SK-N-SH (cell line): Measurements from ENCODE around the gene SELENOM. TPM values are rescaled to one million over a fixed set of nuclear protein-coding genes. Genes with fewer than 3 reads are reported as not detected.
A peak's percentile ranks its signal among the peaks of the same experiment; 100 is the strongest.

Experiments
- CTCF ChIA-PET: fragments of 300-600, 350-600 bp; formaldehyde crosslinking; extraction: SDS; loops from one replicate; lab custom pipeline; 2021; lab: Yijun Ruan, JAX
- POLR2A ChIA-PET: fragments of 350-600 bp; sonication (Branson Sonifier 250); formaldehyde crosslinking; extraction: SDS; loops from one replicate; lab custom pipeline; 2020; ENCODE audit warnings: antibody characterized with exemption, inconsistent platforms; lab: Yijun Ruan, JAX
- DNase-seq: peaks from one replicate; pipeline ENCODE4 v3.0.0; 2012
- H2AFZ ChIP-seq: fragments of 200-600 bp; sonication (generic); 2 replicates; pipeline ENCODE4 v1.8.1; 2016; ENCODE audit warnings: antibody characterized with exemption, mild to moderate bottlenecking, low read depth
- H3F3A ChIP-seq: fragments of 200-600 bp; sonication (generic); replicated peaks from 2 replicates; pipeline ENCODE3; 2016; ENCODE audit warnings: antibody characterized with exemption, mild to moderate bottlenecking; ENCODE audit not compliant: insufficient read depth
- H3K27ac ChIP-seq, 2 experiments: fragments of 200-500 bp in 1 of 2; fragments of 200-600 bp in 1 of 2; sonication (Bioruptor generic) in 1 of 2; sonication (generic), shearing (Covaris generic) in 1 of 2; 2 replicates each; pipeline versions ENCODE4 v1.5.1 to v1.6.1; 2014 to 2016; ENCODE audit warnings: low read depth in 2 of 2, inconsistent platforms in 1 of 2, low read length in 1 of 2, mild to moderate bottlenecking in 1 of 2, mixed read lengths in 1 of 2
- H3K27me3 ChIP-seq: fragments of 200-600 bp; sonication (generic), shearing (Covaris generic); 2 replicates; pipeline ENCODE4 v1.6.1; 2016; ENCODE audit warnings: mixed run types; ENCODE audit not compliant: insufficient read depth
- H3K36me3 ChIP-seq, 2 experiments: fragments of 200-500 bp in 1 of 2; fragments of 200-600 bp in 1 of 2; sonication (Bioruptor generic) in 1 of 2; sonication (generic) in 1 of 2; replicated peaks in 1 of 2; 2 replicates each; pipeline versions ENCODE3 to v1.5.1; 2014 to 2016; ENCODE audit warnings: low read length in 1 of 2, mild to moderate bottlenecking in 1 of 2; ENCODE audit not compliant: insufficient read depth in 2 of 2, control insufficient read depth in 1 of 2
- H3K4me1 ChIP-seq, 2 experiments: fragments of 200-500 bp in 1 of 2; fragments of 200-600 bp in 1 of 2; sonication (Bioruptor generic) in 1 of 2; sonication (generic), shearing (Covaris generic) in 1 of 2; 2 replicates each; pipeline versions ENCODE4 v1.5.1 to v1.6.1; 2014 to 2016; ENCODE audit warnings: low read depth in 1 of 2, low read length in 1 of 2, mixed run types in 1 of 2; ENCODE audit not compliant: insufficient read depth in 2 of 2, control insufficient read depth in 1 of 2
- H3K4me2 ChIP-seq: fragments of 200-600 bp; sonication (generic), shearing (Covaris generic); 2 replicates; pipeline ENCODE4 v1.6.1; 2017; ENCODE audit warnings: mixed run types
- H3K4me3 ChIP-seq, 2 experiments: fragments of 200-500 bp in 1 of 2; fragments of 200-600 bp in 1 of 2; sonication (Bioruptor generic) in 1 of 2; sonication (generic), shearing (Covaris generic) in 1 of 2; 2 replicates each; pipeline versions ENCODE4 v1.5.1 to v1.8.1; 2014 to 2016; ENCODE audit warnings: low read depth in 2 of 2, inconsistent platforms in 1 of 2, low read length in 1 of 2, mild to moderate bottlenecking in 1 of 2, mixed read lengths in 1 of 2, moderate library complexity in 1 of 2
- H3K79me2 ChIP-seq: fragments of 200-600 bp; sonication (generic); 2 replicates; pipeline ENCODE4 v1.8.1; 2017; ENCODE audit warnings: mild to moderate bottlenecking; ENCODE audit not compliant: insufficient read depth
- H3K9ac ChIP-seq: fragments of 200-600 bp; sonication (generic); 2 replicates; pipeline ENCODE4 v1.6.1; 2017; ENCODE audit warnings: mixed run types
- H3K9me2 ChIP-seq: fragments of 200-600 bp; sonication (generic); 2 replicates; pipeline ENCODE4 v1.6.1; 2017; ENCODE audit warnings: mixed run types
- H3K9me3 ChIP-seq: fragments of 200-600 bp; sonication (generic); 2 replicates; pipeline ENCODE4 v1.6.1; 2017; ENCODE audit warnings: mixed run types, mild to moderate bottlenecking, moderate library complexity
- H4K20me1 ChIP-seq: fragments of 200-600 bp; sonication (generic); 2 replicates; pipeline ENCODE4 v1.6.1; 2017; ENCODE audit warnings: mild to moderate bottlenecking, mixed run types; ENCODE audit not compliant: insufficient read depth
- CHD2 ChIP-seq: fragments of 150-350 bp; IDR thresholded peaks from 2 replicates; pipeline ENCODE4 v1.6.1; 2018; ENCODE audit warnings: low read length; ENCODE audit not compliant: partially characterized antibody
- EP300 ChIP-seq, 2 experiments: IDR thresholded peaks; 2 replicates each; pipeline versions ENCODE4 v1.4.0 to v1.6.1; 2012; ENCODE audit warnings: borderline replicate concordance in 1 of 2, low read depth in 1 of 2, low read length in 1 of 2
- EZH2phosphoT487 ChIP-seq: fragments of 200-600 bp; sonication (generic); IDR thresholded peaks from 2 replicates; pipeline ENCODE4 v1.6.1; 2017; ENCODE audit warnings: low read depth, mixed run types, mild to moderate bottlenecking, antibody characterized with exemption, moderate library complexity, borderline replicate concordance
- FOSL2 ChIP-seq: IDR thresholded peaks from 2 replicates; pipeline ENCODE4 v1.4.0; 2012; ENCODE audit warnings: low read depth, mild to moderate bottlenecking, moderate library complexity, borderline replicate concordance
- FOXJ3 ChIP-seq: sonication (generic); formaldehyde crosslinking; IDR thresholded peaks from 2 replicates; pipeline ENCODE4 v1.5.1; 2020; ENCODE audit warnings: mild to moderate bottlenecking, missing genetic modification reagents
- IRF3 ChIP-seq: fragments of 150-350 bp; IDR thresholded peaks from 2 replicates; pipeline ENCODE4 v1.6.1; 2016; ENCODE audit warnings: mild to moderate bottlenecking, low read depth, low read length
- MAX ChIP-seq: IDR thresholded peaks from 2 replicates; pipeline ENCODE4 v1.4.0; 2012; ENCODE audit warnings: low read depth
- POLR2AphosphoS5 ChIP-seq: IDR thresholded peaks from 2 replicates; pipeline ENCODE4 v1.6.1; 2012; ENCODE audit warnings: low read depth, low read length
- RCOR1 ChIP-seq: fragments of 150-350 bp; IDR thresholded peaks from 2 replicates; pipeline ENCODE4 v1.6.1; 2017; ENCODE audit warnings: antibody characterized with exemption, low read length
- RFX5 ChIP-seq: IDR thresholded peaks from 2 replicates; pipeline ENCODE4 v1.6.1; 2012; ENCODE audit warnings: mild to moderate bottlenecking, improper control_type of control experiment, low read length
- SMC3 ChIP-seq: IDR thresholded peaks from 2 replicates; pipeline ENCODE4 v1.6.1; 2012; ENCODE audit warnings: low read depth, low read length, improper control_type of control experiment
- TCF12 ChIP-seq: IDR thresholded peaks from 2 replicates; pipeline ENCODE4 v1.4.0; 2012
- USF2 ChIP-seq: fragments of 150-350 bp; IDR thresholded peaks from 2 replicates; pipeline ENCODE4 v1.6.1; 2017; ENCODE audit warnings: antibody characterized with exemption, low read length, low read depth, borderline replicate concordance
- YY1 ChIP-seq: IDR thresholded peaks from 2 replicates; pipeline ENCODE4 v1.4.0; 2012; ENCODE audit warnings: low read depth, mild to moderate bottlenecking
- WGBS: methylation state at CpG from one replicate; pipeline ENCODE4 v1.1.6; 2017; ENCODE audit warnings: low lambda C conversion rate; 5-methylcytosine and 5-hydroxymethylcytosine counted together
- polyA plus RNA-seq, 3 experiments: library from polyadenylated mRNA; depleted of rRNA; stranded (reverse); fragments of >200 nt; gene quantifications; 2 replicates each; pipeline ENCODE4 v1.2.3, GENCODE V29; 2012

Gene SELENOM
- polyA plus RNA-seq, 1 of the 3 experiments (the other 2 are of a cell fraction) = 117 TPM

GRCh38 chr22:31122532-31123291, 15.3 kb upstream of the SELENOM start, which contains the start of gene INPP5J:
TSS of gene INPP5J (plus strand) at chr22:31122966. CDS start at chr22:31123015, 49 bp downstream.
- Histone ChIP-seq H2AFZ (peak within 1 kb of the TSS; percentile 75; the same call in 1 of the 2 replicates), H3K27me3 (no peaks in the 10 kb centered on the region), H3K9me3 (no peaks in the 10 kb centered on the region), H3K9me2 (no peaks in the 10 kb centered on the region), H3K4me3 (peak within 1 kb of the TSS; percentile 72 to 79), H3K4me1 (peaks cover 0 to 45% of the 10 kb centered on the region in 2 experiments; a peak in 1 of 4 replicates), H3K27ac (peak within 1 kb of the TSS in 1 of 2 experiments; percentile 72; a peak in 1 of 4 replicates), H3K4me2 (peak within 1 kb of the TSS; percentile 88), H3F3A (no peaks in the 10 kb centered on the region), H4K20me1 (no peaks in the 10 kb centered on the region), H3K36me3 (no peaks in the 10 kb centered on the region), H3K79me2 (no peaks in the 10 kb centered on the region), H3K9ac (peak within 1 kb of the TSS; percentile 58)
- TF ChIP-seq CHD2 = peak; percentile 29
- TF ChIP-seq SMC3 = no peak
- TF ChIP-seq IRF3 = 0 out of 2 replicates have a peak, but pooled peaks have one; percentile 2
- peak; percentile 28; the same call in 1 of the 2 replicates for TF ChIP-seq MAX
- no peak for TF ChIP-seq USF2
- no peak for TF ChIP-seq FOXJ3
- TF ChIP-seq TCF12 = no peak
- TF ChIP-seq YY1 = no peak
- no peak for TF ChIP-seq EZH2phosphoT487
- TF ChIP-seq POLR2AphosphoS5 = peak; percentile 67
- 0 out of 2 replicates have a peak, but pooled peaks have one; percentile 16 for TF ChIP-seq RCOR1
- TF ChIP-seq FOSL2 = no peak
- peak; percentile 96 for TF ChIP-seq RFX5
- no peak for TF ChIP-seq EP300 (IDR thresholded peaks at IDR 0.05; ENCODE audit: borderline replicate concordance in 1 of 2, low read depth in 1 of 2, low read length in 1 of 2)
- DNase-seq = peak; percentile 90
- ChIA-PET CTCF (interaction anchor here (0.6 to 8.2 kb wide), 5 partner anchors 14 to 40 kb away, joined by 3 to 52 read pairs (median 3); partner anchors contain the start of gene SELENOM), POLR2A (interaction anchor here (1.0 to 1.8 kb wide), 3 partner anchors 15 to 38 kb away, joined by 3 to 6 read pairs (median 3); partner anchors contain the start of gene SELENOM)
- WGBS = 18% methylated on average over 8 of the region's 10 CpGs
